Measurements from ENCODE around the gene JOSD1.
A peak's percentile ranks its signal among the peaks of the same experiment; 100 is the strongest.

JOSD1 gene

DNA sequence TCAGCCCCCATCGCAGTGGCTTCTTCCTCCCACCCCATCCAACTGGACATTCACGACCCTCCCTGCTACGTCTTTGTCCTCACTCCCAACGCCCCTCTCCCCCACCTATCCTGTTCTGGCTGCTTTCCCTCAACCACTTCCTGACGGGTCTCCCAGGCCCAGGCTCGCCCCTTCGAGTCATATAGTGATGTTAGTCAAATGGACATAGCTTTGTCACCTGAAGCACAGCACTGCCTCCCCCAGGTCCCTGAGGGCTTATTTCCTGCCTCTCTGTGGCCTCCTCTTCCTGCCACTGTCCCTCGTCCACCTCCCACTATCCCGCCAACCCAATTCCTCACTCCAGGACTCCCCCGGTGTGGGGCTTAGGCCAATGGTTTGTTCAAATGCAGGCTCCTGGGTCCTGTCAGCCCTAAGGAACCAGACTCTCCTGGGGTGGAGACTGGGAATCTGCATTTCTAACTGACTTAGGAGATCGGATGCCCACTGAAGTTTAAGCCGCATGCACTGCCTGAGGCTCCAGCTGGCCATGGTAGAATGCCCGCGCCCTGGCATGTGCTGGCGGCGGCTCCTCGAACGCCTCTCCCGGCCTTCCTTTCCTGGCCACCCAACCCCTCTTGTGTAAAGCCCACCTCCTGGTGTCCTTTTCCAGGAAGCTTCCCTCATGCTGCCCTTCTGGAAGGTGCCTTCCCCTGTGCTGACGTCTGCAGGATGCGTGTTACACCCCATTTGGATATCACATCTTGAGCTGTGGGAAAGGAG, 36.7 kb upstream of the JOSD1 start:
- Mint-ChIP-seq H3K36me3 (ENCODE audit: low read depth) (peaks cover 58% of the 10 kb centered on the region), H3K4me1 (ENCODE audit: low read depth) (peaks cover 36% of the 10 kb centered on the region), H3K27me3 (ENCODE audit: low read depth) (no peaks in the 10 kb centered on the region), H3K4me3 (no peak overlapping the region), H3K9me3 (no peaks in the 10 kb centered on the region), H3K27ac (peak overlapping the region; percentile 72)

GRCh38 chr22:38736257-38736570, 35.5 kb upstream of the JOSD1 start:
- no peak overlapping the region for H3K4me3 Mint-ChIP-seq
- H3K27ac Mint-ChIP-seq, result no peak overlapping the region
- H3K36me3 Mint-ChIP-seq (ENCODE audit: low read depth), result peaks cover 55% of the 10 kb centered on the region
- H3K27me3 Mint-ChIP-seq (ENCODE audit: low read depth), result no peaks in the 10 kb centered on the region
- peaks cover 36% of the 10 kb centered on the region for H3K4me1 Mint-ChIP-seq (ENCODE audit: low read depth)
- H3K9me3 Mint-ChIP-seq, result no peaks in the 10 kb centered on the region

DNA sequence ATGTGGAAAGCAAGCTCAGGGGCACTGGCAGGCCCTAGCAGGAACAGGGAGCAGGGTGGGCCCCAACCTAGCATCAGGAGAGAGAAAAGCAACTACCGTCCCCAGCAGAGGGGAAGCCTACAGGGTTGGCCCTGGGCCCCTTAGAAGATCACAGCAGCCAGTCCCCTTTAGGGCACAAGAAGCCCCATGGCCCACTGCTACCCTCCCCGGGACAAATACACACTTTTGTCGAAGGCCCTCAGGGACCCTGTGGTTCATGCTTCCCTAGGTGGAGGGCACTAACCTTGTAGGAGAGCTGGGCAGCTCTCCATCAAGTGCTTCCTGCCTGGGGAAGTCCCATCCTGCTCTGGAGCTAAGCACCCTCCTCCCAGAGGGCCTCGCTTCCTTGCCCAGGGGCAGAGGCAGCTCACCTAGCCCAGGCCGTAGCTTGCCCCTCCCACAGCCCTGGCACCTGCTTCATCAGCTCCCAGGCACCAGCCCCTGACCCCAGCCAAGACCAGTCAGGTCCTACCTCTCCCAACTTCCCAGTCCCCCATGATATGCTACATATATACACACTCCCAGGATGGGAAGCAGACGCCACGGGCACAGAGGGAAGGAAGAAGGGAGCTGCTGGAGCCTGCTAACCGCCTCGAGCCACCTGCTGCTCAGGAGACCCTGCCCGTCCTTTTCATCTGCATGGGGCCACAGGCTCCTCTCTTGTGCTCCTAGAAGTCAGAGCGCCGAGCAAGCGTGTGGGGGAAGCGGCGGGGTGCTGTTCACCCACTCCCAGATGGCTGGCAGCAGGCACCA, 34.9 kb upstream of the JOSD1 start:
- peaks cover 56% of the 10 kb centered on the region for H3K36me3 Mint-ChIP-seq (ENCODE audit: low read depth)
- H3K9me3 Mint-ChIP-seq, result no peaks in the 10 kb centered on the region
- H3K4me3 Mint-ChIP-seq, result no peak overlapping the region
- peaks cover 33% of the 10 kb centered on the region for H3K4me1 Mint-ChIP-seq (ENCODE audit: low read depth)
- H3K27me3 Mint-ChIP-seq (ENCODE audit: low read depth), result no peaks in the 10 kb centered on the region
- H3K27ac Mint-ChIP-seq, result peak overlapping the region; percentile 78

- Mint-ChIP-seq H3K27ac (peak overlapping the region; percentile 78), H3K4me1 (ENCODE audit: low read depth) (peaks cover 35% of the 10 kb centered on the region)
These were observed 34.4 kb upstream of the JOSD1 start for GRCh38 chr22:38735126-38735464.

GRCh38 chr22:38734421-38735100, 33.8 kb upstream of the JOSD1 start:
- no peaks in the 10 kb centered on the region for H3K27me3 Mint-ChIP-seq (ENCODE audit: low read depth)
- H3K36me3 Mint-ChIP-seq (ENCODE audit: low read depth), result peaks cover 56% of the 10 kb centered on the region
- H3K9me3 Mint-ChIP-seq, result no peaks in the 10 kb centered on the region
- H3K4me1 Mint-ChIP-seq (ENCODE audit: low read depth), result peaks cover 35% of the 10 kb centered on the region
- H3K4me3 Mint-ChIP-seq, result no peak overlapping the region
- peak overlapping the region; percentile 78 for H3K27ac Mint-ChIP-seq

More at GRCh38 chr22:38735126-38735464, 34.4 kb upstream of the JOSD1 start:
- Mint-ChIP-seq H3K4me3 (no peak overlapping the region), H3K9me3 (no peaks in the 10 kb centered on the region), H3K27me3 (ENCODE audit: low read depth) (no peaks in the 10 kb centered on the region), H3K36me3 (ENCODE audit: low read depth) (peaks cover 60% of the 10 kb centered on the region)

DNA sequence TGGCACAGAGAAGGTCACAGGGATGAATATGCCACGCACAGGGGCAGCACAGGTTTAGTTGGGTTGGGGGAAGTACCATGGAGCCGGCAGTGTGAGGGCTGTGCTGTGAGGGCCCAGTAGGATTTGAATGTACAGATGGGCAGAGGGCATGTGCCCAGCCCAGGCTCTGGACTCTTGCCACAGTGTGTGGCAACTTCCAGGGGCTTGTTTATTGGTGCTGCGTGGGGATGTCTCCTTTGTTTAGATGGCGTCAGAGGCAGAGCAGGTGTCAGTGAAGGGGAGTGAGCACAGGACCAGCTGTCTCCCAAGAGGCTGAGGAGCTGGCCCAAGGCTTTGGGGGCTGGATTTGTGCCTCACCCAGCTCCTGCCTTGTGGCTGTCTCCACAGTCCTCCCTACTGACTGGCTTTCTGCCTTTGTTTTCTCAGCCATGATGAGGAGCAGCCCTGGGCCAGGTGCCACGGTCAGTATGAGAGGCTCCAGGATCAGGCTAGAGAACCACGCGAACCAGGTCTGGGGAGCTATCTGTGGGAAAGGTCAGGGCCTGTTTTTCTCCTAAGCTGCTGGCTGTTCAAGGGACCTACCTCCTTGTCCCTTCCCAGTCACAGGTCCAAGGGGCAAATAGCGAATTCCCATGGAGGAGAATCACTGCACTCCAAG, 33.1 kb upstream of the JOSD1 start:
- Mint-ChIP-seq H3K9me3 (no peaks in the 10 kb centered on the region), H3K27ac (peak overlapping the region; percentile 78), H3K4me3 (no peak overlapping the region), H3K27me3 (ENCODE audit: low read depth) (no peaks in the 10 kb centered on the region), H3K36me3 (ENCODE audit: low read depth) (peaks cover 61% of the 10 kb centered on the region), H3K4me1 (ENCODE audit: low read depth) (peaks cover 35% of the 10 kb centered on the region)

GRCh38 chr22:38733329-38733723, 32.6 kb upstream of the JOSD1 start:
- Mint-ChIP-seq H3K4me1 (ENCODE audit: low read depth) (peaks cover 35% of the 10 kb centered on the region), H3K36me3 (ENCODE audit: low read depth) (peaks cover 64% of the 10 kb centered on the region), H3K9me3 (no peaks in the 10 kb centered on the region), H3K4me3 (no peak overlapping the region), H3K27ac (peak overlapping the region; percentile 78), H3K27me3 (ENCODE audit: low read depth) (no peaks in the 10 kb centered on the region)

DNA sequence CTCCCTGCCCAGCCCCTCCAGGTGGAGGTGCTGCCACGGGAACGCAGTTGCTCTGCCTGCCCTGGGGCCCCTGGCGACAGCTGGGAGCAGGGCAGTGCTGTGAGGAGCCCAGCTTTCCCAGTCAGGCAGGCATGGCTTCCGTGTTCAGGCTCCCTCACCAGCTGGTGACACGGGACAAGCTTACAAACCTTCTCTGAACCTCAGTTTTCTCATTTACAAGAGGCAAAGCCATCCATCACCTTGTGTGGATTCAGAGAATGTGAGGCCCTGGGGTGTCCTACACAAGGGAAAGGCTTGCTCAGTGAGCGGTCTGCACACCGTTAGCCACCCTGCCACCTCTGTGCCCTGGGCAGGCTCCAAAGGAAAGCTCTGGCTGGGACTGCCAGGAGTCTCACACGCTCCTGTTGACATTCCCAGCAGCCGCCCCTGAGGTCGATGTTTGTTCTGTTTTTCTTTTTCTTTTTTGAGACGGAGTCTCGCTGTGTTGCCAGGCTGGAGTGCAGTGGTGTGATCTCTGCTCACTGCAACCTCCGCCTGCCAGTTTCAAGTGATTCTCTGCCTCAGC, 31.6 kb upstream of the JOSD1 start:
- peaks cover 61% of the 10 kb centered on the region for H3K36me3 Mint-ChIP-seq (ENCODE audit: low read depth)
- no peaks in the 10 kb centered on the region for H3K27me3 Mint-ChIP-seq (ENCODE audit: low read depth)
- H3K4me1 Mint-ChIP-seq (ENCODE audit: low read depth), result peaks cover 27% of the 10 kb centered on the region
- peak overlapping the region; percentile 62 for H3K27ac Mint-ChIP-seq
- no peaks in the 10 kb centered on the region for H3K9me3 Mint-ChIP-seq
- no peak overlapping the region for H3K4me3 Mint-ChIP-seq

DNA sequence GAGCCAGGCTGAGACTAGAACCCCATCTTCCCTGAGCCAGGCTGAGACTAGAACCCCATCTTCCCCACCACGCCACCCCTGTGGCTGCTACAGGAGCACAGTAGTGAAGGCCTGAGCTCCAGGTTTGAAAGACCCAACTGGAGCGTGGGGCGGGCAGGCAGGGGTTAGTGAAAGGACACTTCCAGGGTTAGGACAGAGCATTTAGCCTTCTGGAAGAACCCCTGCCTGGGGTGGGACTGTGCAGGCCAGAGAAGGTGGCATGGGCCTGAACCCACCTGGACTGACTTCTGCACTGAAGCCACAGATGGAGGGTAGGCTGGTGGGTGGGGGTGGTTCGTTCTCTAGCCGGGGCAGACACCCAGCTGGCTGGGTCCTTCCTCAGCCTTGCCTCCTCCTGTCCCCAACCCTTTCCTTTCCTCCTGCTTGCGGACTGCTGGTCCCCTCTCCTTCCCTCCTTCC, 31.0 kb upstream of the JOSD1 start:
- Mint-ChIP-seq H3K4me1 (ENCODE audit: low read depth) (peaks cover 21% of the 10 kb centered on the region), H3K36me3 (ENCODE audit: low read depth) (peaks cover 61% of the 10 kb centered on the region), H3K4me3 (no peak overlapping the region), H3K27ac (peak overlapping the region; percentile 62), H3K27me3 (ENCODE audit: low read depth) (no peaks in the 10 kb centered on the region), H3K9me3 (no peaks in the 10 kb centered on the region)

- peak overlapping the region; percentile 68 for H3K27ac Mint-ChIP-seq
- no peaks in the 10 kb centered on the region for H3K27me3 Mint-ChIP-seq (ENCODE audit: low read depth)
- H3K9me3 Mint-ChIP-seq, result no peaks in the 10 kb centered on the region
- H3K36me3 Mint-ChIP-seq (ENCODE audit: low read depth), result peaks cover 61% of the 10 kb centered on the region
- H3K4me1 Mint-ChIP-seq (ENCODE audit: low read depth), result peaks cover 14% of the 10 kb centered on the region
- H3K4me3 Mint-ChIP-seq, result no peak overlapping the region
These were observed 29.7 kb upstream of the JOSD1 start for GRCh38 chr22:38730411-38730871.

DNA sequence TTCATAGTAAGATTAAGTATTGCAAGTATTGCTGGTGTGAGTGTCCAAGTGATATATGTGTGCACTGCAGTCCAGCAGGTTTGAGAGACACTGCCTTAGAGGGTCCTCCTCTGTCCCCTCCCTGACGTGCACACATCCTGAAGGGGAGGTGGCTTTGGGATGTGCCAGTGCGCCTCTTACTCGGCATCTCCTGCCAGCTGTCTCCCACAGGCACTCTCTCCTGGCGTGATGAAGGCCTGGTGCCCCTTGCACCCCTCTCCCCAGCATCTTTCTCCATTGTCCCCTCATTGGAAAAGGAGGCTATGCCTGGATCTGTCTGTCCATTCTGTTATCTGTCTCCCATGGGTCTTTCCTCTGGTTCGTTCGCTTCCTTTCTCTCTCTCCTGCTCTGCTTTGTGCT, 29.2 kb upstream of the JOSD1 start:
- peaks cover 62% of the 10 kb centered on the region for H3K36me3 Mint-ChIP-seq (ENCODE audit: low read depth)
- no peaks in the 10 kb centered on the region for H3K27me3 Mint-ChIP-seq (ENCODE audit: low read depth)
- H3K27ac Mint-ChIP-seq, result peak overlapping the region; percentile 65
- H3K4me3 Mint-ChIP-seq, result no peak overlapping the region
- H3K4me1 Mint-ChIP-seq (ENCODE audit: low read depth), result peaks cover 10% of the 10 kb centered on the region
- H3K9me3 Mint-ChIP-seq, result no peaks in the 10 kb centered on the region

DNA sequence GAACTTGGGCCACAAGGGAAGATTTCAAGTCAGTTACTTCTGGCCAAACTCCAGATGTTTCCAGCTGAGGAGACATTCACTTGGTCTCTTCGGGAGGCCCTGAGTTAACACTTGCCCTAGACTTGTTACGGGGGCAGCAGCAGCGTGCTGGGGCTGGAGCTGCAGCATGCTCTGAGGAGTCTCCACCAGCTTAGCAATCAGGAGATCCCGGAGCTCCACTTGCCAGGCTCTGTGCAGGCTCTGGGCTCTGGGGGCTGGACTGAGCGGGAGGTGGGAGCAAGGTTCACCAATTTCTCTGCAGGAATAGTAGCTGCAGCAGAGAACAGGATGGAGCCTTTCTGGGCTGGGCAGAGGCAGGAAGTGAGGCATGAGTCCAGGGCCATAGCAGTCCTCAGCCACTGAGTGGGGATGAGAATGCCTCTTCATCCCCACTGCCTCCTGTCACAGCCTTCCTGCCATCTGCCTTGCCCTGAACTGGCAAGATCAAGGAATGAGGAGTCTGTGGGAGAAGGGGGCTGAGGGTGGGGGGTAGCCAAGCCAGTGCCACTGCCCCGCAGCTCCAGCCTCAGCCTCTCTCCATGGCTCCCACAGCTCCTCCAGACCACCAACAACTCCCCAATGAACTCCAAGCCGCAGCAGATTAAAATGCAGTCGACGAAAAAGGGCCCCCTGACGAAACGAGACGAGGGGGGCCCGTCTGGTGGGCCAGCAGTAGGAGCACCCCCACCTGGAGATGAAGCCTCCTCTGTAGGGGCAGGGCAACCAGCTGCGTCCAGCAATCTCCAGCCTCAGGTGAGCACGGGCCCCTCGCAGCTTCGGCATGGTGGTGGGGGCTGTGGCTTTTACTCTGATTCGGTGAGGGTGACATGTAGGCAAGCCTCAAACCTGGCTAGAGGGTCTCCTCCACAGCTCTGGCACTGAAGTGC, 28.4 kb upstream of the JOSD1 start:
- Mint-ChIP-seq H3K4me1 (ENCODE audit: low read depth) (peaks cover 7% of the 10 kb centered on the region), H3K36me3 (ENCODE audit: low read depth) (peaks cover 62% of the 10 kb centered on the region), H3K9me3 (no peaks in the 10 kb centered on the region), H3K27ac (no peak overlapping the region), H3K4me3 (no peak overlapping the region), H3K27me3 (ENCODE audit: low read depth) (no peaks in the 10 kb centered on the region)

Measured in T-helper 1 cell treated with Interleukin-12 subunit alpha and Interleukin-12 subunit beta and Interleukin-4 antibody, amounts not matched to agents 30 μg/mL and 1 μg/mL, for 36 hours (primary cell).